NCI-H1694 (cell line): ENCODE data around the gene FLII.
"Not testable (repeated sequence)": the region's sequence is repeated elsewhere in the genome, so short reads cannot be mapped to it uniquely, and the experiment has no call there.

Experiments used
- DNase-seq: peaks from one replicate; lab custom pipeline; 2025; lab: John Stamatoyannopoulos, UW

FLII gene

DNA sequence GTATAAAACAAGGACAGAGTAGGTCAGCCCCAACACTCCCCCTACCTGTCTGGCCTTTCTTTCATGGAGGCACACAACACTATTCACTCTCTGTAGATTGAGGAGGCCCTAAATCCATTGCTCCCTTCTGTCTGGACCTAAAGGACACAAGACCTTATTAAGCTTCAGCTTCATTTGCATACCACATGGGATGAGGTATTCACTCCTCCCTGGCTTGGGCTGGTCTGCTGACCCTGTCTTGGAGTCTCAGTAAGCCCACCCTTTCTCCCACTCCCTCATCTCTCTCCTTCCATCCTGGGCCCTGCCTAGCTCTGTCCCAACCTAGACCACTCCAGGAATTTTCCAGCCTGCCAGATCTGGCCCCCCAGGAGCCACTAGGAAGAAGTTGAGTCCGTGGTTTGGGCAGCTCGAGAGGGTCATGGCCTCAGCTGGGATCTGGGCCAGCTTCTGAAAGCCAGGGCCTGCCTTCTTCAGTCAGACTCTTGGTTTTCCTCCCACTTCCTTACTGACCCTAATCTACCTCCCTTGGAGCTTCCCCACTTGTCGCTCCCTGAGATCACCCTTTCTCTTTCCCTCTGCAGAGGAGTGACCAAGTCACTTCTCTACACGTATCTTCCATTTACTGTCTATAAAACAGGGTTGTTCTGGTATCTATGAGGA lies 39.7 kb downstream of the FLII start:
- no peak for DNase-seq

DNA sequence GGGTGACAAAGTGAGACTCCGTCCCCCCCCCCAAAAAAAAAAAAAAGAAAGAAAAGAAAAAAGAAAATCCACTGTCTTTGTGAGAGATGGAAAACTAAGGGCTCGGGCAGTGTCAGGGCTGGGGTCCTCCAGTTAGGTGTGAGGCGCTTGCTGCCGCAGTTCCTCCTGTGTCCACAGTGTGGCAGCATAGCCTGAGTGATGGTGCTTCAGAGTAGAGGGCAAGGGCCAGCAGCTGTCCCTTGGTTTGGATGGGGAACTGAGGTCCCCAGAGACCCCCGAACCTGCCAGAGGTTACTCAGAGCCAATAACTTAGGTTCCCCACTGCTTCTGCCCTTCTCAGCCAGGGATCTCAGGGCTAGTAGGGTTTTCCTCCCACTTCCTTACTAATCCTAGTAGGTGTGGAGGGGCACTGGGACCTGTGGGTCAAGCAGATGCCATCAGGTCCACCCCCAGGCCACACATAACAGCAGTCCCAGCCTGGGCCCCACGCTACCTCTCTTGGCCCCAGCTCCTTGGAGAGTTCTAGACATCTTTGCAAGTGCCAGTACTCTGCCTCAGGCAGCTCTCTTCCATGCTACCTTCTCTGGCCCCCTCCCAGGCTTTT lies 41.0 kb downstream of the FLII start:
- peak; percentile 52 for DNase-seq

DNA sequence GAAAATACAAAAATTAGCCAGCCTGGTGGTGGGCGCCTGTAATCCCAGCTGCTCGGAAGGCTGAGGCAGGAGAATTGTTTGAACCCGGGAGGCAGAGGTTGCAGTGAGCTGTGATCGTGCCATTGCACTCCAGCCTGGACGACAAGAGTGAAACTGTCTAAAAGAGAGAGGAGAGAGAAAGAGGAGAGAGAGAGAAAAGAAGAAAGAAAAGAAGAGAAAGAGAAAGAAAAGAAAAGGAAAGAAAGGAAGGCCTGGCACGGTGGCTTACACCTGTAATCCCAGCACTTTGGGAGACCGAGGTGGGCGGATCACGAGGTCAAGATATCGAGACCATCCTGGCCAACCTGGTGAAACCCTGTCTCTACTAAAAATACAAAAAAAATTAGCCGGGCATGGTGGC lies 41.6 kb downstream of the FLII start:
- not testable (repeated sequence) for DNase-seq

DNA sequence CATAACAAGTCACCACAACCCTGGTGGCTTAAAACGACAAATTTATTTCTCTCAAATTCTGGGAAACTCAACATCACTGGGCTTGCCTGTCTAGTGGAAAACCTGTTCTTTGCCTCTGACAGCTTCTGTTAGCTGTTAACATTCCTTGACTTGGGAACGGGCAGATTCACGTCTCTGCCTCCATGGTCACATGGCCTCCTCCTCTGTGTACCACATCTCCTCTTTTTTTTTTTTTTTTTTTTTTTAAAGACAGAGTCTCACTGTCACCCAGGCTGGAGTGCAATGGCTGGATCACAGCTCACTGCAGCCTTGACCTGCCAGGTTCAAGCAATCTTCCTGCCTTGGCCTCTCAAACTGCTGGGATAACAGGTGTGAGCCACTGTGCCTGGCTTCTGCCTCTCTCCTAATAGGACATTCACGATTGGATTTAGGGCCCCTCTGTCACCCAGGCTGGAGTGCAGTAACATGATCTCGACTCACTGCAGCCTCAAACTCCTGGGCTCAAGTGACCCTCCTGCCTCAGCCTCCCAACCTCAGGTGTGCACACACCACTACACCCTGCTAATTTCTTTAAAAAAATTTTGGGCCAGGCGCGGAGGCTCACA lies 44.8 kb downstream of the FLII start:
- no peak for DNase-seq

GRCh38 chr17:18208092-18208491 lies 50.4 kb downstream of the FLII start:
- no peak for DNase-seq

- no peak for DNase-seq
Observed at GRCh38 chr17:18206962-18207361, 51.6 kb downstream of the FLII start.

GRCh38 chr17:18205861-18206260 lies 52.7 kb downstream of the FLII start:
- DNase-seq: no peak

- no peak for DNase-seq
Observed at GRCh38 chr17:18203308-18203707, 55.2 kb downstream of the FLII start.

GRCh38 chr17:18201108-18201507 lies 57.4 kb downstream of the FLII start:
- DNase-seq: no peak

GRCh38 chr17:18198530-18198929 lies 60.0 kb downstream of the FLII start:
- DNase-seq: no peak

GRCh38 chr17:18197535-18198194 lies 60.9 kb downstream of the FLII start:
- DNase-seq: no peak

DNA sequence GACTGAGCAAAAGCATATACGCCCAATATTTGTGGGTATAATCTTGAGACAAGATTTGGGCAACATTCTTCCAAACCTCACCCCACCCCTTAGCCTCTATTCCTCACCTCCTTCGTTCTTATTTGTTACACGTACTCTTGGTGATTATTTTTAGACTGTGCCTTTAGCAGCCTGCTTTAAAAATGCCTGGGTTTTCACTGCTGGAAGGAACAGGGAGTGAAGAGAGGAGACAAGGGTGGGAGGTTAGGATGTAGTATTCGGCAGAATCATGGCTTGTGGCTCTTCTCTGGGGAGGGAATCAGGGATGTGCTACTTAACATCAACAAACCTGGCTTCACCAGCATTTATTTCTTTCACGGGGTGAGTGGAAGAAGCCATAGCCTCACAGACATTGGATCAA lies 63.3 kb downstream of the FLII start:
- DNase-seq: no peak
